Parathyroid adenoma (tissue), 2 donors: ENCODE measurements around the gene CABLES2.
A peak's percentile ranks its signal among the peaks of the same experiment; 100 is the strongest.
"Not testable (repeated sequence)": the region's sequence is repeated elsewhere in the genome, so short reads cannot be mapped to it uniquely, and the experiment has no call there.

ENCODE experiments used
- H2AFZ ChIP-seq: fragments of 300-600 bp; sonication (generic); one replicate; pipeline ENCODE4 v1.7.0; 2017; ENCODE audit warnings: antibody characterized with exemption, mild to moderate bottlenecking
- H3K27ac ChIP-seq: fragments of 300-600 bp; sonication (generic); one replicate; pipeline ENCODE4 v1.7.0; 2017
- H3K27me3 ChIP-seq: fragments of 300-600 bp; sonication (generic); one replicate; pipeline ENCODE4 v1.7.0; 2017; ENCODE audit warnings: low read length; ENCODE audit not compliant: control insufficient read depth, insufficient read depth
- H3K36me3 ChIP-seq: fragments of 300-600 bp; sonication (generic); one replicate; pipeline ENCODE4 v1.7.0; 2017; ENCODE audit warnings: low read length; ENCODE audit not compliant: control insufficient read depth, insufficient read depth
- H3K4me1 ChIP-seq: fragments of 300-600 bp; sonication (generic); one replicate; pipeline ENCODE4 v1.7.0; 2017; ENCODE audit warnings: control low read depth
- H3K4me2 ChIP-seq: fragments of 300-600 bp; sonication (generic); one replicate; pipeline ENCODE4 v1.7.0; 2017; ENCODE audit warnings: low read length
- H3K4me3 ChIP-seq: fragments of 300-600 bp; sonication (generic); one replicate; pipeline ENCODE4 v1.7.0; 2017; ENCODE audit warnings: low read depth, low read length
- H3K79me2 ChIP-seq: fragments of 300-600 bp; sonication (generic); one replicate; pipeline ENCODE4 v1.7.0; 2017; ENCODE audit warnings: control low read depth
- H3K9ac ChIP-seq: fragments of 300-600 bp; sonication (generic); one replicate; pipeline ENCODE4 v1.7.0; 2017; ENCODE audit warnings: mild to moderate bottlenecking
- H3K9me3 ChIP-seq: fragments of 300-600 bp; sonication (generic); one replicate; pipeline ENCODE4 v1.7.0; 2017; ENCODE audit warnings: low read length; ENCODE audit not compliant: control insufficient read depth
- TF ChIP-seq, protein P1 (sequence below): fragments of 300-600 bp; sonication (generic); IDR thresholded peaks from one replicate; pipeline ENCODE4 v1.7.0; 2017; ENCODE audit warnings: antibody characterized with exemption, mild to moderate bottlenecking
- donor health status: primary hyperparathyroidism.

Gene CABLES2

DNA sequence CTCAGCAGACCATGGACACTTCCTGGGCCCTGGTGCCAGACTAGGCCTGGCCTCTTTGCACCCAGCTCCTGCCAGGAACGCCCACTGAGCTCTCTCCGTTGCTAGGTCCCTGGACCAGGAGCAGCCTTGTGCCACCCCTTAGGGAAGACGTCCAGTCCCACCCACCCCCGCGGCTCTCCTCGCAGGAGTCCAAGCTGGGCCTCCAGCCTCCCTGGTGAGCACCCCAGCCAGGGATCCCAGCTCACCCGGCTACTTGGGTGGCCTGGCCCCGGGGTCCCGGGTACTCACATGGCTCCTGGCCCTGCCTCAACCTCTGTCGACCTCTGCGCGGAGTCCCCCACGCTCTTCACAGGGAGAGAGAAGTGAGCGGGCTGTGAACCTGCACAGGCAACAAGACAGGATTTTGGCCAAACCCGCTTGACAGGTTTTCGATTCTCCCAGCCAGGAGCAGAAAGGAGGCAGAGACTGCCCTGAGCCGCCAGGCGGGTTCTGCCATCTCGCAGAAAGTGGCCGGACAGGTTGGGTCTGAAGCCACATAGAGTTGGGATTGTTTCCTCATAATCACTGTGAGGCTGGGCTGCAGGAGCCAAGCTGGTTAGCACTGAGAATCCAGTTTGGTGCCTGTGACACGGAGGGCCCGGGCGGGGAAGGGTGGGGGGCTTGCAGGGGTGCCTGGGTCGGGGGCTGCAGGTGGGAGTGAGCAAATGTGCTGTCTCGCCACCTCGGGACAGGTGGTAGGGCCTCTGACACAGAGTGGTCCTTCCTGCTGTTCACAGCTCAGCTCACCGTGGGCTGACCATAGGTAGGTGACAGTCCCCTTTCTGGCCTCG lies 20.3 kb upstream of the CABLES2 start, which contains the start of gene RBBP8NL:
TSS of gene RBBP8NL (minus strand) at position 368 of the 830 bp plus-strand sequence. CDS start 7,892 bp downstream, outside the sequence.
- Histone ChIP-seq H3K4me3 (peak within 1 kb of the TSS; percentile 53), H3K79me2 (no peaks in the 10 kb centered on the region), H3K27ac (peak within 1 kb of the TSS; percentile 97), H3K4me1 (peaks cover 31% of the 10 kb centered on the region), H3K9me3 (no peaks in the 10 kb centered on the region), H3K27me3 (no peaks in the 10 kb centered on the region), H3K4me2 (peak within 1 kb of the TSS; percentile 73), H2AFZ (peak within 1 kb of the TSS; percentile 78), H3K9ac (peak within 1 kb of the TSS; percentile 84), H3K36me3 (no peaks in the 10 kb centered on the region)
- TF ChIP-seq, protein P1, sequence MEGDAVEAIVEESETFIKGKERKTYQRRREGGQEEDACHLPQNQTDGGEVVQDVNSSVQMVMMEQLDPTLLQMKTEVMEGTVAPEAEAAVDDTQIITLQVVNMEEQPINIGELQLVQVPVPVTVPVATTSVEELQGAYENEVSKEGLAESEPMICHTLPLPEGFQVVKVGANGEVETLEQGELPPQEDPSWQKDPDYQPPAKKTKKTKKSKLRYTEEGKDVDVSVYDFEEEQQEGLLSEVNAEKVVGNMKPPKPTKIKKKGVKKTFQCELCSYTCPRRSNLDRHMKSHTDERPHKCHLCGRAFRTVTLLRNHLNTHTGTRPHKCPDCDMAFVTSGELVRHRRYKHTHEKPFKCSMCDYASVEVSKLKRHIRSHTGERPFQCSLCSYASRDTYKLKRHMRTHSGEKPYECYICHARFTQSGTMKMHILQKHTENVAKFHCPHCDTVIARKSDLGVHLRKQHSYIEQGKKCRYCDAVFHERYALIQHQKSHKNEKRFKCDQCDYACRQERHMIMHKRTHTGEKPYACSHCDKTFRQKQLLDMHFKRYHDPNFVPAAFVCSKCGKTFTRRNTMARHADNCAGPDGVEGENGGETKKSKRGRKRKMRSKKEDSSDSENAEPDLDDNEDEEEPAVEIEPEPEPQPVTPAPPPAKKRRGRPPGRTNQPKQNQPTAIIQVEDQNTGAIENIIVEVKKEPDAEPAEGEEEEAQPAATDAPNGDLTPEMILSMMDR: peak; percentile 57

DNA sequence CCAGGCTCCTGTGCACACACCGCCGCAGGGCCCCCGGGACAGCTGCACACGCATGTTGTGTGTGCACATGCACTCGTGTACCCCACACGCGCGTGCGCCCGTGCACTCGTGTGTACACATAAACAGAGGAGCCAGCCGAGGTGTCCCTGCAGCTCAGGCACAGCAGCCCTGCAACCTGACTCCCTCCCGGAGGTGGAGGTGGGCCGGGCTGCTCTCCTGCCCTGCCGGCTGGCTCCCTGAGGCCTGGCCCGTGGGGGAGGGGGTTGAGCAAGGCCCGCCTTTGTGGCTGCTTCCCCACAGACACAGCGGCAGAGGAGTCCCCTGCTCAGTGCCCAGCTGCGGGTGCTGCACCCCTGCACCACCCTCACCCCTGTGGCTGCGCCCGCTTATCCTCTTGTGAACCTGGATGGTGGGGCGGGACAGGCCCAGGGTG lies 19.6 kb upstream of the CABLES2 start:
- Histone ChIP-seq H2AFZ (peak overlapping the region; percentile 78), H3K9ac (peak overlapping the region; percentile 84), H3K36me3 (no peaks in the 10 kb centered on the region), H3K27ac (peak overlapping the region; percentile 97), H3K4me2 (peak overlapping the region; percentile 73), H3K27me3 (no peaks in the 10 kb centered on the region), H3K9me3 (no peaks in the 10 kb centered on the region), H3K4me3 (peak overlapping the region; percentile 53), H3K4me1 (peaks cover 31% of the 10 kb centered on the region), H3K79me2 (no peaks in the 10 kb centered on the region)
- TF ChIP-seq, protein P1: no peak

GRCh38 chr20:62426059-62426348 lies 18.9 kb upstream of the CABLES2 start:
- not testable (repeated sequence) for H3K9me3 ChIP-seq, H3K79me2 ChIP-seq, H3K36me3 ChIP-seq, H2AFZ ChIP-seq, H3K27ac ChIP-seq, H3K9ac ChIP-seq, H3K27me3 ChIP-seq, H3K4me3 ChIP-seq
- peaks cover 31% of the 10 kb centered on the region for H3K4me1 ChIP-seq
- H3K4me2 ChIP-seq: peak overlapping the region; percentile 73

GRCh38 chr20:62425281-62426058 lies 18.4 kb upstream of the CABLES2 start:
- Histone ChIP-seq H3K27ac (no peak overlapping the region), H3K79me2 (no peaks in the 10 kb centered on the region), H2AFZ (no peak overlapping the region), H3K4me3 (no peak overlapping the region), H3K36me3 (no peaks in the 10 kb centered on the region), H3K9me3 (no peaks in the 10 kb centered on the region), H3K9ac (no peak overlapping the region), H3K4me2 (no peak overlapping the region), H3K27me3 (no peaks in the 10 kb centered on the region), H3K4me1 (peaks cover 31% of the 10 kb centered on the region)
- TF ChIP-seq, protein P1: no peak
